Measurements from ENCODE around the gene RPS6KA4. TPM values are rescaled to one million over a fixed set of nuclear protein-coding genes. Genes with fewer than 3 reads are reported as not detected.

Gene RPS6KA4
- 40.9 and 46.9 TPM in 2 replicates for total RNA-seq

DNA sequence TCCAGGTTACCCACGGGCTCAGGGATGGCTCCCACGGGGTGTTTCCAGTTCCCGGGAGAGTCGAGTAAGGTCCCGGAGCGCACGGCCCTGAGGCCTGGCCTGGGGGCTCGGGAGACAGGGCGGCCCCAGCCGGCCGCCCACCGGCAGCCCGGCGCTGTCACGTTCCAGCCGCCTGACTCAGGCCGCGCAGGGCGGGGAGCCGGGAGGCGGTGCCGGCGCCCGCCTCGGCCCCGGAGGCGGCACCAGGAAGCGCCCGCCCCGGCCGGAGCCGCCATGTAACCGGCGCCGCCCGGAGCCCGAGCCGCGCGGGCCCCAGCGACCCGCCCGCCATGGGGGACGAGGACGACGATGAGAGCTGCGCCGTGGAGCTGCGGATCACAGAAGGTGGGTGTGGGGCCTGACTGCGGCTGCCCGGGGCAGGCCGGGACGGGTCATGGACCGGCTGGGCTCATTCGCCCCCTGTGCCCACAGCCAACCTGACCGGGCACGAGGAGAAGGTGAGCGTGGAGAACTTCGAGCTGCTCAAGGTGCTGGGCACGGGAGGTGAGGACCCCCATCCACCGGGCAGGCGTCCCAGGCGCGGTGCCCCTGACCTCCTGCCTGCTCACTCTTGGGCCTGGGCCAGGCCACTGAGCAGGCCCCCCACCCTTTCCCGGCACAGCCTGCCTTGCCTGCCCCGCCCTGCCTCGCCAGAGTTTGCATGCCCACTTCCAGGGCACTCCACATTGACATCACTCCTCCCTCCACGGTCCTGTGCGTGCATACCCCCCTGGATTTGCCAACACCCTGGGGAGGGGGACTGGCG is at the start of gene RPS6KA4:
Gene RPS6KA4 (plus strand): TSS at position 256 of the 805 bp plus-strand sequence. CDS start 74 bp downstream, at position 330.

GRCh38 chr11:64317325-64317960 is 41.5 kb upstream of the RPS6KA4 start, which contains the start of gene TRMT112:
Gene TRMT112, minus strand, starts transcription at chr11:64317559. Its CDS starts 33 bp downstream, at chr11:64317526.

GRCh38 chr11:64317961-64318765 is 40.8 kb upstream of the RPS6KA4 start, which contains the start of gene PRDX5:
Gene PRDX5, plus strand, starts transcription at chr11:64318121. Its CDS starts 95 bp downstream, at chr11:64318216.

DNA sequence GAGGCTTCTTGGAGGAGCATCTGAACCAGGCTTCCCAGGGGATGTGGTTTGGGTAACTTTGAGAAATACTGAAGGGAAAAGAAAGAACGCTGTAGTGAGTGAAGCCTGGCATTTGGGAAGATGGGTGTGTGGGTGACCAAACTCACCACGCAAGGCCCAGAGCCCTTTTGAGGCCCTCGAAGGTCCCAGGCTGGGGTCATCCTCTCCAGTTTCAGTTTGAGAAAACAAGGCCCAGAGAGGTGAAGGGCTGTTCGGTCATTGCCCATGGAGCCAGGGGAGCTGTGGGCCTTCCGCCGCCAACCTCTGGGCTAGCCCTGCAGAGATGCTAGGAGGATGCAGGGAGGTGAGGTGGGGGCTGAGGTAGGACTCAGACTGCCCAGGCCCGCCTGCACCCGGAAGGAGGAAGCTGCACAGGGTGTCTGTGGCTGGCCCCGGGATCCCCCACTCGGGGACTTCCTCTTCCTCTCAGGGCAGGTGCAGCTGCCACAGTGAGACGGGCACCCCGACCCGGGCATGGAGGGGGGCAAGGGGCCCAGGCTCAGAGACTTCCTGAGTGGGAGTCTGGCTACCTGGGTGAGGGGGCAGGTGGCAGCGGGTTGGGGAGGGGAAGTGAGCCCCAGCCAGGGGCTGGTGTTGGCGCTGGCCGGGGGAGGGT is 19.1 kb upstream of the RPS6KA4 start, which contains the start of gene CCDC88B:
Gene CCDC88B (plus strand): TSS at position 451 of the 655 bp plus-strand sequence. CDS start 63 bp downstream, at position 514.

Other genes with a start within 250 kb of the RPS6KA4 start
- 32.9 and 36.7 TPM in 2 replicates for gene MACROD1, start 193.0 kb upstream of the RPS6KA4 start, total RNA-seq
- 200 and 221 TPM in 2 replicates for gene STIP1, start 173.0 kb upstream of the RPS6KA4 start, total RNA-seq
- gene FERMT3, start 152.4 kb upstream of the RPS6KA4 start, total RNA-seq = 27.2 and 55.4 TPM in 2 replicates
- gene TRPT1, start 133.0 kb upstream of the RPS6KA4 start, total RNA-seq = 20.5 and 28.8 TPM in 2 replicates
- 37.2 and 49.1 TPM in 2 replicates for gene NUDT22, start 132.9 kb upstream of the RPS6KA4 start, total RNA-seq
- gene DNAJC4, start 128.6 kb upstream of the RPS6KA4 start, total RNA-seq = 10.6 and 15.0 TPM in 2 replicates
- gene VEGFB, start 124.6 kb upstream of the RPS6KA4 start, total RNA-seq = 10.8 and 18.4 TPM in 2 replicates
- gene FKBP2, start 118.1 kb upstream of the RPS6KA4 start, total RNA-seq = 60.1 and 63.5 TPM in 2 replicates
- 285 and 313 TPM in 2 replicates for gene PPP1R14B, start 112.2 kb upstream of the RPS6KA4 start, total RNA-seq
- 65.0 and 68.5 TPM in 2 replicates for gene PLCB3, start 107.6 kb upstream of the RPS6KA4 start, total RNA-seq
- gene BAD, start 74.5 kb upstream of the RPS6KA4 start, total RNA-seq = 58.8 and 63.4 TPM in 2 replicates
- 6.7 and 10.8 TPM in 2 replicates for gene GPR137, start 73.3 kb upstream of the RPS6KA4 start, total RNA-seq
- gene KCNK4, start 67.9 kb upstream of the RPS6KA4 start, total RNA-seq = not detected in 2 replicates
- gene CATSPERZ, start 58.8 kb upstream of the RPS6KA4 start, total RNA-seq = 0.27 TPM in 1 of 2 replicates, not detected in the other
- gene ESRRA, start 53.6 kb upstream of the RPS6KA4 start, total RNA-seq = 37.9 and 45.5 TPM in 2 replicates
- 214 and 281 TPM in 2 replicates for gene TRMT112, start 41.6 kb upstream of the RPS6KA4 start, total RNA-seq
- 241 and 260 TPM in 2 replicates for gene PRDX5, start 41.0 kb upstream of the RPS6KA4 start, total RNA-seq
- 1.3 and 2.4 TPM in 2 replicates for gene CCDC88B, start 19.0 kb upstream of the RPS6KA4 start, total RNA-seq
- not detected in 2 replicates for gene SLC22A11, start 196.8 kb downstream of the RPS6KA4 start, total RNA-seq
- gene SLC22A12, start 232.1 kb downstream of the RPS6KA4 start, total RNA-seq = not detected in 2 replicates